Nephron progenitor cell (in vitro differentiated cells): ENCODE measurements around the gene GPAM.
"Not testable (repeated sequence)": the region's sequence is repeated elsewhere in the genome, so short reads cannot be mapped to it uniquely, and the experiment has no call there.

Experiments
- DNase-seq: peaks from one replicate; pipeline ENCODE4 v3.0.0; 2021
- H3K27ac Mint-ChIP-seq: 2 replicates; pipeline ENCODE4 v1.8.0; 2021; ENCODE audit warnings: mild to moderate bottlenecking, moderate library complexity, mixed read lengths
- H3K27me3 Mint-ChIP-seq: 2 replicates; pipeline ENCODE4 v1.8.0; 2021; ENCODE audit warnings: mild to moderate bottlenecking, low read depth, mixed read lengths; ENCODE audit not compliant: poor library complexity
- H3K36me3 Mint-ChIP-seq: 2 replicates; pipeline ENCODE4 v1.8.0; 2021; ENCODE audit warnings: low read depth, mixed read lengths
- H3K4me1 Mint-ChIP-seq: 2 replicates; pipeline ENCODE4 v1.8.0; 2021; ENCODE audit warnings: mixed read lengths
- H3K4me3 Mint-ChIP-seq: 2 replicates; pipeline ENCODE4 v1.8.0; 2021; ENCODE audit warnings: mild to moderate bottlenecking, moderate library complexity, mixed read lengths
- H3K9me3 Mint-ChIP-seq: 2 replicates; pipeline ENCODE4 v1.8.0; 2021; ENCODE audit warnings: mild to moderate bottlenecking, moderate library complexity, mixed read lengths
- TF ChIP-seq, protein P1 (sequence below): fragments of 200-600 bp; sonication (generic); IDR thresholded peaks from 2 replicates; pipeline ENCODE4 v1.5.0; 2021; ENCODE audit warnings: antibody characterized with exemption

Gene GPAM

GRCh38 chr10:112229096-112229495, 45.5 kb upstream of the GPAM start:
- Mint-ChIP-seq H3K27me3 (peaks cover 22% of the 10 kb centered on the region), H3K4me3 (no peak overlapping the region), H3K4me1 (peaks cover 18% of the 10 kb centered on the region), H3K36me3 (no peaks in the 10 kb centered on the region), H3K27ac (no peak overlapping the region), H3K9me3 (peaks cover 12% of the 10 kb centered on the region)
- DNase-seq = no peak
- TF ChIP-seq, protein P1, sequence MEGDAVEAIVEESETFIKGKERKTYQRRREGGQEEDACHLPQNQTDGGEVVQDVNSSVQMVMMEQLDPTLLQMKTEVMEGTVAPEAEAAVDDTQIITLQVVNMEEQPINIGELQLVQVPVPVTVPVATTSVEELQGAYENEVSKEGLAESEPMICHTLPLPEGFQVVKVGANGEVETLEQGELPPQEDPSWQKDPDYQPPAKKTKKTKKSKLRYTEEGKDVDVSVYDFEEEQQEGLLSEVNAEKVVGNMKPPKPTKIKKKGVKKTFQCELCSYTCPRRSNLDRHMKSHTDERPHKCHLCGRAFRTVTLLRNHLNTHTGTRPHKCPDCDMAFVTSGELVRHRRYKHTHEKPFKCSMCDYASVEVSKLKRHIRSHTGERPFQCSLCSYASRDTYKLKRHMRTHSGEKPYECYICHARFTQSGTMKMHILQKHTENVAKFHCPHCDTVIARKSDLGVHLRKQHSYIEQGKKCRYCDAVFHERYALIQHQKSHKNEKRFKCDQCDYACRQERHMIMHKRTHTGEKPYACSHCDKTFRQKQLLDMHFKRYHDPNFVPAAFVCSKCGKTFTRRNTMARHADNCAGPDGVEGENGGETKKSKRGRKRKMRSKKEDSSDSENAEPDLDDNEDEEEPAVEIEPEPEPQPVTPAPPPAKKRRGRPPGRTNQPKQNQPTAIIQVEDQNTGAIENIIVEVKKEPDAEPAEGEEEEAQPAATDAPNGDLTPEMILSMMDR = no peak

DNA sequence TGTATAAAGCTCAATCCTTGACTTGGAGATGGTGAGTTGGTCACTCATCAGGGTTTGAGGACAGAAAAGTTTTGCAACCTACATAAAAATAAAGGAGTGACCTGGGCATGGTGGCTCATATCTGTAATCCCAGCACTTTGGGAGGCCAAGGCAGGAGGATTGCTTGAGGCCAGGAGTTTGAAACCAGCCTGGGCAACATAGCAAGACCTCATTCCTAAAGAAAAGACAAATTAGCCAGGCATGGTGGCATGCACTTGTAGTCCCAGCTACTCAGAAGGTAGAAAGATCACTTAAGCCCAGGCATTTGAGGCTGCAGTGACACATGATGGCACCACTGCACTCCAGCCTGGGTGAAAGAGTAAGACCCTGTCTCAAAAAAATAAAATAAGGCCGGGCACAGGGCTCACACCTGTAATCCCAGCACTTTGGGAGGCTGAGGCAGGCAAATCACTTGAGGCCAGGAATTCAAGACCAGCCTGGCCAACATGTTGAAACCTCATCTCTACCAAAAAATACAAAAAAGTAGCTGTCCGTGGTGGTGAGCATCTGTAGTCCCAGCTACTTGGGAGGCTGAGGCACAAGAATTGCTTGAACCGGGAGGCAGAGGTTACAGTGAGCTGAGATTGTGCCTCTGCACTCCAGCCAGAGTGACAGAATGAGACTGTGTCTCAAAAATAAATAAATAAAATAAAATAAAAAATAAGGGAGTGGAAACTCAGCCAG, 45.0 kb upstream of the GPAM start:
- peaks cover 12% of the 10 kb centered on the region for H3K9me3 Mint-ChIP-seq
- peaks cover 16% of the 10 kb centered on the region for H3K4me1 Mint-ChIP-seq
- H3K4me3 Mint-ChIP-seq, H3K27ac Mint-ChIP-seq, H3K36me3 Mint-ChIP-seq, DNase-seq: not testable (repeated sequence)
- peaks cover 22% of the 10 kb centered on the region for H3K27me3 Mint-ChIP-seq

- no peak for DNase-seq
- Mint-ChIP-seq H3K4me1 (peaks cover 15% of the 10 kb centered on the region), H3K27ac (no peak overlapping the region), H3K9me3 (peaks cover 12% of the 10 kb centered on the region), H3K4me3 (no peak overlapping the region), H3K27me3 (peaks cover 17% of the 10 kb centered on the region), H3K36me3 (no peaks in the 10 kb centered on the region)
- TF ChIP-seq, protein P1 = no peak
Measured at GRCh38 chr10:112227331-112227987, 43.9 kb upstream of the GPAM start.

DNA sequence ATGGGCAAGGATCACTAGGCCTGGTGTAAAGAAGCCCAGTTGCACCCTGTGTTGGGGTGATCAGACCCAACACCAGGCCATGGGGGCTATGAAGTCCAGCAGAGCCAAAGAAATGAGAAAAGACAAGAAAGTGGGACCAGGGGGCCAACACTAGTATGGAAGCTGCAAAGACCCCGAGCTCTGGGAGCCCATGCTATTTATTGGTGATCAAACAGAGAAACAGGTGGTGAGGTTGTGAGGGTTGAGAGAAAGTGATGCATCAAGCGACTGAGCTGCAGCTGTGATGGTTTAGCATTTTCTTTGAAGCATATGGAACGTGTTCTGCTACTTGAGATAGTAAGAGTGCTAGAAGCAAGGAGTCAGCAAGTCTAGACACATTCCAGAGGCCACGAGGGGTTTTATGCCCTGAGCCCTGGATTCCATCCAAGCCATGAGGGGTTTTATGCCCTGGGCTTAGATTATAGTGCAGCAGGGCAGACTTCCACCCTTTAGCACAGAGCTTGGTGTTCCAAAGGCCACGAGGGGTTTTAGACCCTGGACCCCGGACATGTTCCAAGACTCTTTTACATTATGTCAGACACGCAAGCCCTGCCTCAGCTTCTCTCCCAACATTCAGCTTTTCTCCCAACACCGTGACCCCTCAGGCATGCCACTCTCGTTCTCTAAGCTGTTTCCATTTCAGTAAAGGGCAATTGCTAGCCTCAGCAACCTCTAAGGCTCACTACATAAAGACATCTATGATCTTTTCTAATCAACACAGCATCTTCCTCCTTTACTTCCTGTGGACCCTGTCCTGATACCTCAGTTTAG, 43.1 kb upstream of the GPAM start:
- TF ChIP-seq, protein P1 = no peak
- H3K4me3 Mint-ChIP-seq = no peak overlapping the region
- H3K27me3 Mint-ChIP-seq = peaks cover 17% of the 10 kb centered on the region
- H3K27ac Mint-ChIP-seq = peak overlapping the region; percentile 52
- no peak for DNase-seq
- peaks cover 7% of the 10 kb centered on the region for H3K4me1 Mint-ChIP-seq
- peaks cover 12% of the 10 kb centered on the region for H3K9me3 Mint-ChIP-seq
- no peaks in the 10 kb centered on the region for H3K36me3 Mint-ChIP-seq

DNA sequence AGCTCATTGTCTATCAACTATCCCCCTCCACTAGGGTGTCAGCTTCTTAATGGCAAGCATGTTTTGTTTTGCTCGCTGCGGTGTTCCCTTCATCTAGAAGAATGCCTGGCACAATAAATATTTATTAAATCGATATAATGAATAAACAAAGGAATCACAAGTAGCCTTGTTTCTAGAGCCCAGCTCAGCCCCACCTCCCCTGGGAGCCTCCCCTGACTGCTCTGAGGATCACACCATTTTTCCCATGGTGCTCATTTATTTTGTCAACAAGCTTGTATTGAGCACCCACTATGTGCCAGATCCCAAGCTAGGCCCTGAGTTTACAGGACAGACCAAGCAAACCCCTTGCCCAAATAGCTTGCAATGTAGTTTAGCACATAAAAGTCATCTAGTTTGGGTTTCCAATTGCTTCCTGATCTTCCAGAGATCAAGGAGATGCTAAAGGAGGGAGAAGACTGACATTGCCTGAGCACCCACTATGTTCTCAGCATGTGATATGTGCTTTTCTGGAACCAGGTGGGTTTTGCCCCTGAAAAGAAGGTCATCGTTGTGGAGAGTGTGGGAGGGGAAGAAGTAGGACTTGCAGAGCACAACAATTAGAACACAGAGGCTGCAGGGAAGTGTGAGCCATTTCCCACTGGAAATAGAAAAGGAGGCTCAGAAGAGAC, 42.3 kb upstream of the GPAM start:
- Mint-ChIP-seq H3K36me3 (no peaks in the 10 kb centered on the region), H3K4me1 (no peaks in the 10 kb centered on the region), H3K9me3 (peaks cover 16% of the 10 kb centered on the region), H3K4me3 (no peak overlapping the region), H3K27ac (no peak overlapping the region), H3K27me3 (peaks cover 17% of the 10 kb centered on the region)
- TF ChIP-seq, protein P1 = no peak
- DNase-seq = no peak
